ENCODE measurements around the gene ENDOV.
"Not testable (repeated sequence)": the region's sequence is repeated elsewhere in the genome, so short reads cannot be mapped to it uniquely, and the experiment has no call there.

Gene ENDOV

GRCh38 chr17:80388601-80389000 is 26.4 kb upstream of the ENDOV start:
- no peak for DNase-seq (ENCODE audit: low spot score)

GRCh38 chr17:80389011-80389995 is 25.7 kb upstream of the ENDOV start:
- DNase-seq (ENCODE audit: low spot score) = no peak

- no peak for DNase-seq (ENCODE audit: low spot score)
These were observed 21.6 kb upstream of the ENDOV start for GRCh38 chr17:80393241-80393890.

GRCh38 chr17:80393961-80394360 is 21.0 kb upstream of the ENDOV start:
- no peak for DNase-seq (ENCODE audit: low spot score)

DNA sequence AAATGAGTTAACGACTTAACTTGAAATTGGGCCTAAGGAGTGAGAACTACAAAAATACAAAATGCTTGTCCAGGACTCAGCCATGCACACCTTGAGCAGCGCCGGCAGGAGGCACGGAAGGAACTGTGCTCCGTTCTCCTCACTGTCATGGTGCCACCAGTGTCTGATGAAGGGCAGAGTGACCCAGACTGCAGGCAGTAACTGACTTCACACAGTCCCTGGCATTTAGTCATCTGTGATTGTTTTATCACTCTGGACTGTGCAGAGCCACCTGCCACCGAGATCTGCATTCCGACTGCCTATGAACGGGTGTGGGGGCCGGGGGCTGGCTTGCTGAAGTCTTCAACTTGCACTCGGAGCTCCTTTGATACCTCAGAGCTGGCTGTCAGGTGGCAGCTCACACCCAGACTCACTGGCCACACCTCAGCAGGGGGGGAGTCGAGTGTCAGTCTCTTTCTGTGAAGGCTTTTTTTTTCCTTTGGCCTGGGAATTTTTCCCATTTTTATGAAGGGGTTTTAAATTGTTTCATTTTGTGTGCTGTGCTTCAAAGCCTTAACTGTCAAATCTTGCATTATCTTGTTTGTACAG is 20.2 kb upstream of the ENDOV start:
- DNase-seq (ENCODE audit: low spot score) = no peak

GRCh38 chr17:80395402-80396151 is 19.4 kb upstream of the ENDOV start:
- no peak for DNase-seq (ENCODE audit: low spot score)

DNA sequence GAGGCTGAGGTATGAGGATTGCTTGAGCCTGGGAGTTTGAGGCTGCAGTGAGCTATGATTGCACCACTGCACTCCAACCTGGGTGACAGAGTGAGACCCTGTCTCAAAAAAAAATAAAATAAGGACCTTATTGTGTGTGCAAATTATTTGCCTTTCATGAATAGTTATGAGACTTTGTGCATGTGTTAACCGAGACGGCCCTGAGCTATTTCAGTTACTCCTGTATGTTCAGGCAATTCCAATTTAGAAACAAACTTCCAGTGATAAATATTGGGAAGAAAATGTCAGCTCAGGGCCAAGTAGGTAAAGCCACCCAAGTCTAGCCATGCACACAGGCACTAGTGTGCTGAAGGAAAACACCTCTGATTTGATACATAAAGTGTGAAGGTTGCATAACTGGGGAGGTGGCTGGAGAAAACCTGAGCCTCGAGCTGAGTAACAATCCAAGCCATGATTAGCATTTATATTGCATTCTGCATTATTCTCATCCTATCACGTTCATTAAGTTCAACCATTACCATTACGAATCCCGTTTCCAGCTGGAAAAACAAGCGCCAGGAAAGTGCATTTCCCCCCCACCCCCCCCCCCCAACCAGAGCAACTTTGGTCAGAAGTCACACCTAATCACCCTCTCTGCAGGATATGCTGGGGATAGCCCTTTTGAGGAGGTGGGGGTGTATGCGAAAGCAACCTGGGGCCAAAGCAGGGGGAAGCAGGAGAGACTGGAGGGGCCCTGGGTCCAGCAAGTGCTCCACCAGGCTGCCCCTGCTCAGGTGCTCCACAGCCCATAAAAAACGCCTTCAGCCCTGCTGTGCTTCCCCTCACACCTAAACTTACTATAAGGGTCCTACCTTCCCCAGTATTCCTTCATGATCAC is 18.6 kb upstream of the ENDOV start:
- DNase-seq (ENCODE audit: low spot score) = no peak

DNA sequence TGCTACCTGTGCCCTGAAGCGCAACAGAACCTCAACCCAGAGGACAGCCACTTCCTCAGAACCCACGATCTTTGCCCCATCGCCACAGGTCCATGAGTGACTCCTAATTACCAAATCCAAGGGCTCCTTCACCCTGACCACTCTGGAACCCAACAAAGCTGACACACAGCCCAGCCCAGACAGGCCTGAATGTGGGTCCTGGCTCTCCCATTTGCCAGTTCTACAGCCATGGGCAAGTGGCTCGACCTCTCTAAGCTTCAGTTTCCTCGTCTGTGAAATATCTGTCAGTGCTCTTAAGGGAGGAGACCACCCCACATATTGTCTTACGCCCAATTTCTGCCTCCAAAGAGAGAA is 18.0 kb upstream of the ENDOV start:
- no peak for DNase-seq (ENCODE audit: low spot score)

- no peak for DNase-seq (ENCODE audit: low spot score)
These were observed 17.3 kb upstream of the ENDOV start for GRCh38 chr17:80397686-80398085.

GRCh38 chr17:80401086-80401485 is 13.9 kb upstream of the ENDOV start:
- not testable (repeated sequence) for DNase-seq (ENCODE audit: low spot score)

DNA sequence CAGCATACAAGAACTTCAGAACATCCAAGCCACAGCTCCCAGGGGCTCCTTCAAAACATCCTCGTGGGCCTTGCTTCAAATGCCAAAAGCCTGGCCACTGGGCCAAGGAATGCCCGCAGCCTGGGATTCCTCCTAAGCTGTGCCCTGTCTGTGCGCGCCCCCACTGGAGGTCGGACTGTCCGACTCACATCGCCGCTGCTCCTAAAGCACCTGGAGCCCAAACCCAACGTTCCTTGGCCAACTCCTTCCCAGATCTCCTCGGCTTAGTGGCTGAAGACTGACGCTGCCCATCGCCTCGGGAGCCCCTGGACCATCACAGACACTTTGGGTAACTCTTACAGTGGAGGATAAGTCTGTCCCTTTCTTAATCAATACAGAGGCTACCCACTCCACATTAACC is 12.9 kb upstream of the ENDOV start:
- not testable (repeated sequence) for DNase-seq (ENCODE audit: low spot score)

- DNase-seq (ENCODE audit: low spot score) = no peak
These were observed 12.0 kb upstream of the ENDOV start for GRCh38 chr17:80402959-80403358.

DNA sequence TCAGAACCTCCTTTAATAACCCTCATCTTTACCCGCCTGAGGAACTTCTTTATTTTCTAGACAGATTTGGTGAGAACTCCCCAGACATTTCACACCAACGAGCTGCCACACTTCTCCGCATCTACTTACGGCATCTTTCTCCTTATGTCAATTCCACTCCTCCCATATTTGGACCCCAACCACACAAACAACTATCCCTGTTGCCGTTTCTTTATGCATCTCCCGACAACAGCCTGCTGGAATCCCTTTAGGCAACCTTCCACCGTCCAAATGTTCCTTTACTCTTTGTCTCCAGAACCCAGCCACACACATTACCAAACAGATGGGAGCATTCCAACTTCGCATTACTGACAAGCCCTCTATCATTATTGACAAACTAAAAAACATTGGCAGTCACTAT is 8.8 kb upstream of the ENDOV start:
- no peak for DNase-seq (ENCODE audit: low spot score)

DNA sequence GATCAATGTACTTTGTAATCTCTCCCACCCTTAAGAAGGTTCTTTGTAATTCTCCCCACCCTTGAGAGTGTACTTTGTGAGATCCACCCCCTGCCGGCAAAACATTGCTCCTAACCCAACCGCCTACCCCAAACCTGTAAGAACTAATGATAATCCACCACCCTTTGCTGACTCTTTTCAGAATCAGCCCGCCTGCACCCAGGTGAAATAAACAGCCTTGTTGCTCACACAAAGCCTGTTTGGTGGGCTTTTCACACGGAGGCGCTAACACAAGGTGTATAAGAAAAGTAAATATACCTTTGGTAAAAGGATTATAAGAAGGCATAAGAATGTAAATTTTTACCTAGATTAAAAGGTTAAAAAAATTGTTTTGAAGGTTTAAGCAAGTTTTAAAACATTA is 7.0 kb upstream of the ENDOV start:
- DNase-seq (ENCODE audit: low spot score) = not testable (repeated sequence)

- no peak for DNase-seq (ENCODE audit: low spot score)
These were observed 6.1 kb upstream of the ENDOV start for GRCh38 chr17:80408872-80409271.

- DNase-seq (ENCODE audit: low spot score) = no peak
These were observed 5.3 kb upstream of the ENDOV start for GRCh38 chr17:80409626-80410025.

- not testable (repeated sequence) for DNase-seq (ENCODE audit: low spot score)
These were observed 4.4 kb upstream of the ENDOV start for GRCh38 chr17:80410441-80411087.

DNA sequence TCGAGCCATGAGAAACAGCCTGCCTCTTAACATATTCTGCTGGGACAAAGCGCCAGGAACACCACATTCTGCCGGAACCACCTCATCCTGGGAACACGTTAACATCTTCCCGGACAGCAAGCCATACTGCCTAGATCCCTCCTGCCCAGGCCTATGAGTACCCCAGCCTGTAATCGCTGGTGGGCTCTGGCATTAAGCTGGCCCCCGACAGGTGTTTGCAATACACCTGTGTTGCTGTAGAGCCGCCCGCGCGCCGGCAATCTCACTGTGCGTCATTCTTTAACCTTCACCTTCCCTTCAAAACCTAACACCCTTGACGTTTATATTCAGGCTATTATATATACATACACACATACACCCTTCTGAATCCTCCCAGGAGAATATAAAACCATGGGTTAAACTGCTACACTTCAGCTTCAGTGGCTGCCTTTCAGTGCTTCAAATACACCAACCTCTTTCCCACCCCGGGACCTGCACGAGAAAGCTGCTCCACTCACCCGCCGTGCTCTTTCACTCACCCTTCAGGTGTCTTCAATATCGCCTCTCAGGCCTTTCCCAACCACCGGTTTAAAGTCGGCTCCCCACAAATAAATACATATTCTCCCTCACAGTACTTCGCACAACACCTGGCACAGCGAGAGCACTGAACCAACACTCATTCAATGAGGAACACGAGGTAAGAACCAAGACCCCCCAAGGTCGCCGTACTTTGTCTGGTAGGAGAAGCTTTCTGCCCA is 1.0 kb upstream of the ENDOV start:
- DNase-seq (ENCODE audit: low spot score) = peak; percentile 12

DNA sequence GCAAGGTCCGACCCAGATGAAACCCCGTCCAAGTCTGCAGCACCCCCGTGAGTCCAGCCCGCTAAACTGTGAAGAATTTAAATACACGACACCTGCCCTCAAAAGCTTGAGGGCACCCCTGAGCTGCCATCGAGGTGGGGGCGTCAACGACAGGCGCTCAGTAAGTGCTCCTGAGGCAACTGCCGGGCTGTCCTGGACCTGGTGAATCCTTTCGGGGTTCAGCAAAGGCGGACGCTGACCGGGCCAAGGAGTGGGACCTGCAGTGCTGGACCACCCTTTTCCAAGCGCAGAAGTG is 512 bp upstream of the ENDOV start:
- peak; percentile 14 for DNase-seq (ENCODE audit: low spot score)

DNA sequence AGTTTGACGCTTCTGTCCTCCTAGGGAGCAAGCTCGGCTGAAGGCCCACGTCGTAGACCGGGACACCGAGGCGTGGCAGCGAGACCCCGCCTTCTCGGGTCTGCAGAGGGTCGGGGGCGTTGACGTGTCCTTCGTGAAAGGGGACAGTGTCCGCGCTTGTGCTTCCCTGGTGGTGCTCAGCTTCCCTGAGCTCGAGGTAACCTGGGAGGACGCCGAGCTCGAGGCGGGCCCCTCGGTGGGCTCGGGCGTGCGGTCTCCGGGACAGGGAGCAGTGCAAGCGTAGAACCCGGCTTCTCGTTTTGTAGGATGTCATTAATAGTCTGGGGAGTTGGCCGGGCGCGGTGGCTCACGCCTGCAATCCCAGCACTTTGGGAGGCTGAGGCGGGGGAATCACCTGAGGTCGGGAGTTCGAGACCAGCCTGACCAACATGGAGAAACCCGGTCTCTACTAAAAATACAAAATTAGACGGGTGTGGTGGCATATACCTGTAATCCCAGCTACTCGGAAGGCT is 715 bp downstream of the ENDOV start:
- DNase-seq (ENCODE audit: low spot score) = no peak

Measured in SW480 (cell line).